ENCODE measurements around the gene SAMD5. TPM values are rescaled to one million over a fixed set of nuclear protein-coding genes. Genes with fewer than 3 reads are reported as not detected.

Gene SAMD5
- total RNA-seq (2014; rRNA removed; shearing (Covaris generic)) = 1.3 and 1.9 TPM in 2 replicates
- 0.91 and 1.8 TPM in 2 replicates for polyA plus RNA-seq (2015; cell fraction: cytosol; rRNA removed)
- polyA plus RNA-seq (2015; cell fraction: nucleus; rRNA removed) = 1.7 and 2.3 TPM in 2 replicates

GRCh38 chr6:147508042-147508865, at the start of gene SAMD5:
TSS of gene SAMD5 (plus strand) at chr6:147508690. CDS start at chr6:147508929, 239 bp downstream.
- DNase-seq (ENCODE audit: low read depth) = peak; percentile 69

- DNase-seq (ENCODE audit: low read depth) = no peak
Measured at GRCh38 chr6:147459780-147460179, 48.7 kb upstream of the SAMD5 start.

- no peak for DNase-seq (ENCODE audit: low read depth)
Measured at GRCh38 chr6:147463651-147464050, 44.8 kb upstream of the SAMD5 start.

- no peak for DNase-seq (ENCODE audit: low read depth)
Measured at GRCh38 chr6:147467428-147467827, 41.1 kb upstream of the SAMD5 start.

GRCh38 chr6:147467886-147468285, 40.6 kb upstream of the SAMD5 start:
- no peak for DNase-seq (ENCODE audit: low read depth)

- DNase-seq (ENCODE audit: low read depth) = no peak
Measured at GRCh38 chr6:147468634-147469033, 39.9 kb upstream of the SAMD5 start.

GRCh38 chr6:147479857-147480256, 28.6 kb upstream of the SAMD5 start:
- no peak for DNase-seq (ENCODE audit: low read depth)

- DNase-seq (ENCODE audit: low read depth) = no peak
Measured at GRCh38 chr6:147486683-147487082, 21.8 kb upstream of the SAMD5 start.

- no peak for DNase-seq (ENCODE audit: low read depth)
Measured at GRCh38 chr6:147497472-147497871, 11.0 kb upstream of the SAMD5 start.

GRCh38 chr6:147503587-147503986, 4.9 kb upstream of the SAMD5 start:
- no peak for DNase-seq (ENCODE audit: low read depth)

GRCh38 chr6:147504848-147505247, 3.6 kb upstream of the SAMD5 start:
- DNase-seq (ENCODE audit: low read depth) = no peak

- peak; percentile 68 for DNase-seq (ENCODE audit: low read depth)
Measured at GRCh38 chr6:147506704-147507114, 1.8 kb upstream of the SAMD5 start.

- peak; percentile 20 for DNase-seq (ENCODE audit: low read depth)
Measured at GRCh38 chr6:147507162-147508041, 1.1 kb upstream of the SAMD5 start.

GRCh38 chr6:147508866-147509608, 547 bp downstream of the SAMD5 start:
- no peak for DNase-seq (ENCODE audit: low read depth)

- no peak for DNase-seq (ENCODE audit: low read depth)
Measured at GRCh38 chr6:147509891-147510290, 1.4 kb downstream of the SAMD5 start.

GRCh38 chr6:147510929-147511590, 2.6 kb downstream of the SAMD5 start:
- no peak for DNase-seq (ENCODE audit: low read depth)

GRCh38 chr6:147514831-147515230, 6.3 kb downstream of the SAMD5 start:
- no peak for DNase-seq (ENCODE audit: low read depth)

GRCh38 chr6:147515327-147515726, 6.8 kb downstream of the SAMD5 start:
- DNase-seq (ENCODE audit: low read depth) = no peak

- DNase-seq (ENCODE audit: low read depth) = no peak
Measured at GRCh38 chr6:147522597-147522996, 14.1 kb downstream of the SAMD5 start.

- DNase-seq (ENCODE audit: low read depth) = no peak
Measured at GRCh38 chr6:147525519-147526209, 17.2 kb downstream of the SAMD5 start.
